Fibroblast of pulmonary artery (primary cell): ENCODE data around the gene PELO.

Experiments used
- DNase-seq: peaks from one replicate; pipeline ENCODE4 v3.0.0-alpha.2; 2010; ENCODE audit warnings: low read depth
- H3K4me3 ChIP-seq: replicated peaks from 2 replicates; pipeline ENCODE4 v1.5.1; 2011; ENCODE audit warnings: low read depth, mild to moderate bottlenecking, control low read depth, low read length, moderate library complexity
- TF ChIP-seq, protein P1 (sequence below): IDR thresholded peaks from 2 replicates; pipeline ENCODE4 v1.5.1; 2011; ENCODE audit warnings: mild to moderate bottlenecking, control low read depth, low read length, inconsistent platforms; ENCODE audit errors: missing control alignments

PELO gene

DNA sequence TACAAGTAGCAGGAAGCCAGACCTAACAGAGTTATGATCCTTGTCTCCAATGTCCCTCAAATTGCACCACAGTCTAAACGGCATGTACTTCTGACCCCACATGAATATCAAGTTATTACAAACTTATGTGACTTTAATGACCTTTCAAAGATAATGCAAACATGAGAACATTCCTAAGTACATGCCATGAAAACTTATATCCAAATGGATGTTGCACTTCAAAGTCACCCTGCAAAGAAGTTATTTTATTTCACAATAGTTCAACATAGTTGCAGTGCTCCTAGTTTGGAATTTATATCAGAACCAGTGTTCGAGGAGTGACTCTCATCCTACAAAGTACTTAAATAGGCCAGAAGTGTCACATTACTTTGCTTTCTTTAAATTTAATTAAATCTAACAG lies 41.2 kb upstream of the PELO start:
- TF ChIP-seq, protein P1, sequence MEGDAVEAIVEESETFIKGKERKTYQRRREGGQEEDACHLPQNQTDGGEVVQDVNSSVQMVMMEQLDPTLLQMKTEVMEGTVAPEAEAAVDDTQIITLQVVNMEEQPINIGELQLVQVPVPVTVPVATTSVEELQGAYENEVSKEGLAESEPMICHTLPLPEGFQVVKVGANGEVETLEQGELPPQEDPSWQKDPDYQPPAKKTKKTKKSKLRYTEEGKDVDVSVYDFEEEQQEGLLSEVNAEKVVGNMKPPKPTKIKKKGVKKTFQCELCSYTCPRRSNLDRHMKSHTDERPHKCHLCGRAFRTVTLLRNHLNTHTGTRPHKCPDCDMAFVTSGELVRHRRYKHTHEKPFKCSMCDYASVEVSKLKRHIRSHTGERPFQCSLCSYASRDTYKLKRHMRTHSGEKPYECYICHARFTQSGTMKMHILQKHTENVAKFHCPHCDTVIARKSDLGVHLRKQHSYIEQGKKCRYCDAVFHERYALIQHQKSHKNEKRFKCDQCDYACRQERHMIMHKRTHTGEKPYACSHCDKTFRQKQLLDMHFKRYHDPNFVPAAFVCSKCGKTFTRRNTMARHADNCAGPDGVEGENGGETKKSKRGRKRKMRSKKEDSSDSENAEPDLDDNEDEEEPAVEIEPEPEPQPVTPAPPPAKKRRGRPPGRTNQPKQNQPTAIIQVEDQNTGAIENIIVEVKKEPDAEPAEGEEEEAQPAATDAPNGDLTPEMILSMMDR: no peak
- H3K4me3 ChIP-seq: no peak overlapping the region
- DNase-seq: peak; percentile 44

DNA sequence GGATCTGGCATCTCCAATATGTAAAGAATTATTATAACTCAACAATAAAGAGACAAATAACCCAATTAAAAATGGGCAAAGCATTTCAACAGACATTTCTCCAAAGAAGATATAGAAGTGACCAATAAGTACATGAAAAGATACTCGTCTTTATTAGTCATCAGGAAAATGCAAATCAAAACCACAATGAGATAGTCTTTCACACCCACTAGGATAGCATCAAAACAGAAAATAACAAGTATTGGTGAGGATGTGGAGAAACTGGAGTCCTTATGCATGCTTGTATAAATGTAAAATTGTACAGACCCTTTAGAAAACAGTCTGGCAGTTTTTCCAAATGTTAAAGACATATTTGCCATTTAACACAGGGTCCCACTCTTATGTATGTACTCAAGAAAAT lies 39.1 kb upstream of the PELO start:
- TF ChIP-seq, protein P1: no peak
- no peak for DNase-seq
- no peak overlapping the region for H3K4me3 ChIP-seq

DNA sequence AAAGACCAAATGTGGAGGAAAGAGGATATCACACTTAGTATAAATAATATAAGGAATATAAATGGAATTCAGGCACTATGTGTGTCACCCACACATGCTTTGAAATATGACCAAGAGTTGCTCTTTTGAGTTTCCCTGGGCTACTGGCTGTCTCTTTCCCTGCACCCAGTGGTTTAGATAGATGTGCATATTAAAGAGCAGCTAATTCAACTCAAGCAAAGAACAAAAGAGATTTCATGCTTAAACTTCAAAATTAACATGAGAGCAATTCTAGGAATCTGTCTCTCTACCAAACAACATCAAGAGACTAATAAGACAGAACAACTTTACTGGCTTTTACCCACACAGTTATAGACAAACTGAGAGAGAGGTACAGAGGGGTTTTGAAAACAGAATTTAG lies 38.0 kb upstream of the PELO start:
- TF ChIP-seq, protein P1: no peak
- no peak for DNase-seq
- H3K4me3 ChIP-seq: no peak overlapping the region

DNA sequence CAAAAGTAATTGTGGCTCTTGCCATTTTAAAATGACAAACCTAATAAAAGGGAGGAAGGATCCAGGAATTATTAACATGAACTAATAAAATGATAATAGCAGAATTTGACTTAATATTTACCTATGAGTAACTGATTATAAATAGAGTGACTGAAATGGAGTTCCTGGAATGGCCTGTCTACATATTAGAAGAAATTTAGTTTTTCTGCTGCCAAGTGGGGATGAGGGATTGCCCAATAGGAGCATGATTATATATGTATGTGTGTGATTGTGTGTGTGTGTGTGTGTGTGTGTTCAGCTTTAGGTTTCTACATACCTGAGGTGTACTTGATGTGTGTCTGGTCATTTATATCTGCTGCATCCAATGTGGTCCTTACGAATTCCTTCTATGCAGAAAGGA lies 36.6 kb upstream of the PELO start:
- TF ChIP-seq, protein P1: no peak
- DNase-seq: peak; percentile 21
- H3K4me3 ChIP-seq: no peak overlapping the region

DNA sequence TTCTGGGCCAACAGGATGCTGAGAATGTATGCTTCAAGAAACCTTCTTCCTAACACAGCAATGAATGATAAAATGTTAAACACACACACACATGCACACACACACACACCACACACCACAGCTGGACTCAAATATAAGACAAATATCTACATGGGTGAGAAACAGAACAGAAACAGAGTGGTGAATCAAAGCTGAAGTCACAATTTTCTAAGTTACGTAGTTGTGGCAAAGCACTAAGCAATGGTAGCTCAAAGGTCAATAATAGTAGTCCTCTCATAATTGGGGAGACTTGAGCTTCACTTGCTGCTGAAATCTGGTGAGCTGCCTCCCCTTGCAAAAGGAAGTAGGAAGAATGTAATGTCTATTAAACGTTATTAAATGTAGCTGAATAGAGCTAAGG lies 33.7 kb upstream of the PELO start:
- TF ChIP-seq, protein P1: no peak
- DNase-seq: no peak
- H3K4me3 ChIP-seq: no peak overlapping the region

DNA sequence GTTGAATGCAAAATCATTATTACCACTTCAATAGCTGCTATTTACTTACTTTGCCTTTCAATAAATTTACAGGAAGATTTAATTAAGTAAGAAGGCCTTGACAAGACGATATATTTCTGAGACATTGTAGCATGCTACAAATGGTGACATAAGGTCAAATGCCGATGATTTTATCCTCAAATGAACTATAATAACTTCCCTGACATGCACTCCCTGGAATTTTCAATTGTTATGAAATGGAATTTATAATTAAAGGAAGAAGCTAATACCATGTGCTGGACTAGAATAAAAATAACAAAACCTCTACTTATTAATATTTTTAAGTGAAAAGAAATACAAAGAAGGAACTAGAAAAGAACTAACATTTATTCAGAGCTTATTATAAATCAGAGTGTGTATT lies 30.2 kb upstream of the PELO start:
- TF ChIP-seq, protein P1: no peak
- no peak overlapping the region for H3K4me3 ChIP-seq
- no peak for DNase-seq

DNA sequence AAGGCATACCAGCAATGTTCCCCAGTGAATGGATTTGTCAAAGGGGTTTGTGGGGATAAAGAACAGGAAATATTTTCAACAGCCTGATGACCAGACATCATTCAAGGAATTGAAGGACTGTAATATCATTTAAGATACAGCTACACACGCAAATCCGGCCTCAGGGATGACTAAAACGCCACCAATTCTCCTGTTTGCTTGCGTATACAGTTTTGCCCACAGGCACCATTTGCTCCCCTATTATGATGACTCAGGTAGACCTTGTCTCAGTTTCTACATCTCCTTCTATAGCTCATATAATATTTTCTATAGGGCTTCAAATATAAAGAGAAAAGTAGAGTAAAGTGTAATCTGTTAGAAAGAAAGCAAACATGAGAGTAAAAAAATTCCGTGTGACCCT lies 29.7 kb upstream of the PELO start:
- TF ChIP-seq, protein P1: no peak
- DNase-seq: no peak
- H3K4me3 ChIP-seq: no peak overlapping the region
